Measurements from ENCODE around the gene MEOX1.

MEOX1 gene

DNA sequence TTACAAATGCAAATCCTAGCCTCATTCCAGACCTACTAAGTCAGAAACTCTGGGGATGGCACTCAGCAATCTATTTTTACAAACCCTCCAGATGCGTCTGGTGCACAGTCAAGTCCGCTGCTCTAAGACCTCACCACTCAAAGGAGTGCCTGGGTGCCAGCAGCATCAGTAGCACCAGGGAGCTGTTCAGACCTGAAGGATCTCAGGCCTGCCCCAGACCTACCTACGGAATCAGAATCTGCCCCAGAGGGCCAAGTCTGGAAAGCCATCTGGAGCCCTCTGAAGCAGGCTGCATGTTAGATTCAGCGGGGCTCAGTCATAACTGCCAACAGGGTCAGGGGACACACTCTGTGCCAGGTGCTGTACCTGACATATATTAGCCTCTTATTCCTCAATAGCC is 17.6 kb downstream of the MEOX1 start:
- Histone ChIP-seq H3K27me3 (peaks cover 52% of the 10 kb centered on the region), H3K27ac (no peak overlapping the region), H3K4me3 (ENCODE audit: low read depth in 1 of 2, low read length in 1 of 2) (no peak overlapping the region), H3K4me1 (ENCODE audit: control insufficient read depth in 1 of 2, insufficient read depth in 1 of 2, low read depth in 1 of 2, low read length in 1 of 2) (peaks cover 5 to 6% of the 10 kb centered on the region in 2 experiments), H3K9me3 (no peaks in the 10 kb centered on the region), H3K36me3 (no peaks in the 10 kb centered on the region)
- no peak for TF ChIP-seq CTCF (IDR thresholded peaks at IDR 0.05)

DNA sequence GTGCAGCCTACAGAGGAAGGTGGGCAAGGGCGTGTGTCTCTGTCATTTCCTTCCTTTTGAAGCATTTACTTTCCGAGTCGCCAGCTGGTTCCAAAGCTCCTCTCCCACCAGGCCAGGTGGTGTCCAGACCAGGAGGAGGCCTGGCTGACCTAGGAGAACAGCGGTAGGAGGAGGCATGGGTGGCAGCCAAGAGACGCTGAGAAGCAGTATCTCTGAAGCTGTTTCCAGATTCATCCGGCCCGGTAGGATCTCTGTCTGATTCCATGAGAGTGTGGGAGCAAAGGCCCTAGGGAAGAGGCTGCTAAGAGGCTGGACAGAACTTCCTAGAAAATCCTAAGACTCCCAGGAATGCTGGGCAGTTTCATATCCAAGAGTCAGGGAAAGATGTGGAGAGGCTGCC is 20.3 kb downstream of the MEOX1 start:
- H3K27me3 ChIP-seq = peaks cover 42% of the 10 kb centered on the region

GRCh38 chr17:43640491-43641252 is 21.1 kb downstream of the MEOX1 start:
- H3K36me3 ChIP-seq = no peaks in the 10 kb centered on the region
- peaks cover 34% of the 10 kb centered on the region for H3K27me3 ChIP-seq
- H3K4me1 ChIP-seq (ENCODE audit: control insufficient read depth in 1 of 2, insufficient read depth in 1 of 2, low read depth in 1 of 2, low read length in 1 of 2) = peaks cover under 1% of the 10 kb centered on the region in 2 experiments
- no peak overlapping the region for H3K27ac ChIP-seq
- no peaks in the 10 kb centered on the region for H3K9me3 ChIP-seq
- TF ChIP-seq CTCF (IDR thresholded peaks at IDR 0.05) = no peak
- H3K4me3 ChIP-seq (ENCODE audit: low read depth in 1 of 2, low read length in 1 of 2) = no peak overlapping the region

More for the DNA sequence above, 20.3 kb downstream of the MEOX1 start:
- no peak overlapping the region for H3K4me3 ChIP-seq (ENCODE audit: low read depth in 1 of 2, low read length in 1 of 2)
- no peaks in the 10 kb centered on the region for H3K9me3 ChIP-seq
- TF ChIP-seq CTCF (IDR thresholded peaks at IDR 0.05) = no peak
- peaks cover 5 to 6% of the 10 kb centered on the region in 2 experiments for H3K4me1 ChIP-seq (ENCODE audit: control insufficient read depth in 1 of 2, insufficient read depth in 1 of 2, low read depth in 1 of 2, low read length in 1 of 2)
- H3K27ac ChIP-seq = no peak overlapping the region
- H3K36me3 ChIP-seq = no peaks in the 10 kb centered on the region

GRCh38 chr17:43637563-43638323 is 24.0 kb downstream of the MEOX1 start:
- no peak for TF ChIP-seq CTCF (IDR thresholded peaks at IDR 0.05)
- Histone ChIP-seq H3K4me3 (ENCODE audit: low read depth in 1 of 2, low read length in 1 of 2) (no peak overlapping the region), H3K4me1 (ENCODE audit: control insufficient read depth in 1 of 2, insufficient read depth in 1 of 2, low read depth in 1 of 2, low read length in 1 of 2) (no peaks in the 10 kb centered on the region), H3K9me3 (no peaks in the 10 kb centered on the region), H3K36me3 (no peaks in the 10 kb centered on the region), H3K27me3 (peaks cover 9% of the 10 kb centered on the region), H3K27ac (no peak overlapping the region)

DNA sequence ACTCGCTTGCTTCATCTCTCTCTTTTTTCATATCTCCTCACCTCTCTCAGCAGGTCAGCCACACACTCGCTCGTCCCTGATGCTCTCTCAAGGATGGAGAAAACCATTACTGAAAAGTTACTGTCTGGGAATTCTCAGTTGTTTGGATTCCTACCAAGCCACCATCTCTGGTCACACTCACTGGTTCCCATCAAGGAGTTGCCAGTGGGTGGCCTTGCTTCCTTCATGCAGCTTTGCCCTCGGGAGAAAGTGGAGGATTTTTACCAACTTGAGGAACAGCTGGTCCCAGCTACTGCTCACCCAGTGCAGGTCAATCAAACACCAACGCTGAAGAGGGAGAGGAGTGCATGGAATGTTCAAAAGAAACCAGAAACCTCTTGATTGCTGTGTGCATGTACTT is 25.3 kb downstream of the MEOX1 start:
- no peak overlapping the region for H3K4me3 ChIP-seq (ENCODE audit: low read depth in 1 of 2, low read length in 1 of 2)
- H3K27ac ChIP-seq = no peak overlapping the region
- no peaks in the 10 kb centered on the region for H3K36me3 ChIP-seq
- peaks cover 6% of the 10 kb centered on the region for H3K27me3 ChIP-seq
- no peaks in the 10 kb centered on the region for H3K9me3 ChIP-seq
- H3K4me1 ChIP-seq (ENCODE audit: control insufficient read depth in 1 of 2, insufficient read depth in 1 of 2, low read depth in 1 of 2, low read length in 1 of 2) = no peaks in the 10 kb centered on the region
- TF ChIP-seq CTCF (IDR thresholded peaks at IDR 0.05) = no peak

Measured in neutrophil (primary cell).